PC-9 (cell line): ENCODE measurements around the gene SYPL2. TPM values are rescaled to one million over a fixed set of nuclear protein-coding genes. Genes with fewer than 3 reads are reported as not detected.

Source experiments
- BruUV-seq: library from RNA; stranded (reverse); fragments of 400-500 nt; replicated peaks from 2 replicates; lab custom pipeline; 2021; lab: Mats Ljungman, UMichigan
- CTCF ChIA-PET: fragments of 300-600 bp; sonication (Branson Sonifier 250); formaldehyde crosslinking; loops from one replicate; lab custom pipeline; 2022; ENCODE audit warnings: antibody characterized with exemption; lab: Charles Lee
- POLR2A ChIA-PET: fragments of 300-600 bp; sonication (Branson Sonifier 250); formaldehyde crosslinking; loops from one replicate; lab custom pipeline; 2022; ENCODE audit warnings: antibody characterized with exemption; ENCODE audit not compliant: unreplicated experiment; lab: Charles Lee
- DNase-seq, 2 experiments: peaks; one replicate each; pipeline versions ENCODE4 v3.0.0 to v3.0.0-alpha.2; 2015 to 2022; ENCODE audit warnings: mixed read lengths in 1 of 2
- H2AFZ ChIP-seq: fragments of 200-600 bp; sonication (generic); 2 replicates; pipeline ENCODE4 v1.8.1; 2017; ENCODE audit warnings: antibody characterized with exemption
- H3F3A ChIP-seq: fragments of 200-600 bp; sonication (generic); 2 replicates; pipeline ENCODE4 v1.8.1; 2017; ENCODE audit warnings: antibody characterized with exemption, mild to moderate bottlenecking, low read depth; ENCODE audit not compliant: insufficient read depth
- H3K27ac ChIP-seq: fragments of 200-600 bp; sonication (generic); 2 replicates; pipeline ENCODE4 v1.6.1; 2016; ENCODE audit warnings: mixed run types
- H3K27me3 ChIP-seq: fragments of 200-600 bp; sonication (generic); 2 replicates; pipeline ENCODE4 v1.6.1; 2016; ENCODE audit warnings: low read depth, mixed run types; ENCODE audit not compliant: insufficient read depth
- H3K36me3 ChIP-seq: fragments of 200-600 bp; sonication (generic); 2 replicates; pipeline ENCODE4 v1.6.1; 2016; ENCODE audit warnings: low read depth, mixed run types
- H3K4me1 ChIP-seq: fragments of 200-600 bp; sonication (generic); replicated peaks from 2 replicates; pipeline ENCODE4 v1.6.1; 2016; ENCODE audit warnings: mixed run types; ENCODE audit not compliant: insufficient read depth
- H3K4me2 ChIP-seq: fragments of 200-600 bp; sonication (generic); 2 replicates; pipeline ENCODE4 v1.6.1; 2017; ENCODE audit warnings: mixed run types
- H3K4me3 ChIP-seq: fragments of 200-600 bp; sonication (generic); 2 replicates; pipeline ENCODE4 v1.6.1; 2016; ENCODE audit warnings: mixed run types
- H3K79me2 ChIP-seq: fragments of 200-600 bp; sonication (generic); 2 replicates; pipeline ENCODE4 v1.6.1; 2017; ENCODE audit warnings: low read depth, mixed run types
- H3K9me2 ChIP-seq: fragments of 200-600 bp; sonication (generic); 2 replicates; pipeline ENCODE4 v1.8.1; 2017; ENCODE audit warnings: mild to moderate bottlenecking; ENCODE audit not compliant: insufficient read depth
- H3K9me3 ChIP-seq: fragments of 200-600 bp; sonication (generic); 2 replicates; pipeline ENCODE4 v1.8.1; 2016; ENCODE audit warnings: low read depth; ENCODE audit not compliant: insufficient read depth
- H4K20me1 ChIP-seq: fragments of 200-600 bp; sonication (generic); 2 replicates; pipeline ENCODE4 v1.8.1; 2017; ENCODE audit not compliant: insufficient read depth
- CTCF ChIP-seq: fragments of 200-600 bp; sonication (generic); conservative IDR thresholded peaks from 2 replicates; pipeline ENCODE4 v1.6.1; 2017; ENCODE audit warnings: mixed run types, antibody characterized with exemption, mild to moderate bottlenecking, moderate library complexity
- EZH2 ChIP-seq: fragments of 200-600 bp; sonication (generic); IDR thresholded peaks from 2 replicates; pipeline ENCODE4 v1.8.0; 2017; ENCODE audit warnings: antibody characterized with exemption, low read depth
- intact Hi-C: fragments of 100-400 bp; cut with micrococcal nuclease; formaldehyde crosslinking; loops from one replicate; pipeline ENCODE4 v1.10.0; 2022; ENCODE audit not compliant: unreplicated experiment
- total RNA-seq: library from RNA; stranded (reverse); gene quantifications from 2 replicates; pipeline ENCODE4 v1.2.3, GENCODE V29; 2021

SYPL2 gene
- total RNA-seq, 1 experiment from 2014 or later, result 0.09 TPM

- DNase-seq, result no peak
- Histone ChIP-seq H3K4me3 (no peak overlapping the region), H3K79me2 (peaks cover 3% of the 10 kb centered on the region; the same call in 1 of the 2 replicates), H3K36me3 (no peaks in the 10 kb centered on the region; the same call in none of the 2 replicates), H3K9me3 (no peaks in the 10 kb centered on the region), H3F3A (peaks cover 28% of the 10 kb centered on the region; the same call in 1 of the 2 replicates), H4K20me1 (peaks cover 6% of the 10 kb centered on the region), H3K9me2 (no peaks in the 10 kb centered on the region), H3K4me2 (no peak overlapping the region), H2AFZ (no peak overlapping the region), H3K4me1 (peaks cover 13% of the 10 kb centered on the region), H3K27ac (no peak overlapping the region), H3K27me3 (no peaks in the 10 kb centered on the region)
- no TSS peak for BruUV-seq
- POLR2A ChIA-PET, result no interaction called here
- intact Hi-C loops, result no loop called here
- TF ChIP-seq EZH2 (no peak), CTCF (no peak)
- CTCF ChIA-PET, result no interaction called here
Measured at GRCh38 chr1:109501644-109502363, 35.5 kb downstream of the SYPL2 start.

GRCh38 chr1:109502364-109502851 lies 36.1 kb downstream of the SYPL2 start:
- ChIA-PET CTCF (no interaction called here), POLR2A (interaction anchor here (0.6 kb wide), 1 partner anchor 964 kb away, joined by 4 read pairs; no protein-coding TSS in a partner anchor)

More at GRCh38 chr1:109502364-109502851, 36.1 kb downstream of the SYPL2 start:
- Histone ChIP-seq H3K27ac (no peak overlapping the region), H3K4me3 (no peak overlapping the region), H3K4me1 (peaks cover 13% of the 10 kb centered on the region), H3K79me2 (no peaks in the 10 kb centered on the region; the same call in 1 of the 2 replicates), H3K9me2 (no peaks in the 10 kb centered on the region), H4K20me1 (peaks cover 6% of the 10 kb centered on the region; the same call in 1 of the 2 replicates), H3K27me3 (no peaks in the 10 kb centered on the region), H3K9me3 (no peaks in the 10 kb centered on the region), H3F3A (peaks cover 28% of the 10 kb centered on the region; the same call in 1 of the 2 replicates), H3K4me2 (no peak overlapping the region), H2AFZ (no peak overlapping the region), H3K36me3 (no peaks in the 10 kb centered on the region; the same call in 1 of the 2 replicates)
- intact Hi-C loops, result no loop called here
- no peak for DNase-seq
- TF ChIP-seq EZH2 (no peak), CTCF (no peak)
- no TSS peak for BruUV-seq
